Neural progenitor cell (in vitro differentiated cells): Measurements from ENCODE around the gene ORAI1.

ENCODE experiments used
- EZH2 ChIP-seq: fragments of 200-600 bp; sonication (generic); IDR thresholded peaks from 2 replicates; pipeline ENCODE4 v1.6.1; 2017; ENCODE audit warnings: antibody characterized with exemption, mild to moderate bottlenecking, moderate library complexity
- TF ChIP-seq, protein P1 (sequence below): fragments of 200-600 bp; sonication (generic); IDR thresholded peaks from 2 replicates; pipeline ENCODE4 v1.5.1; 2017; ENCODE audit warnings: antibody characterized with exemption, mild to moderate bottlenecking

- TF ChIP-seq, protein P1, sequence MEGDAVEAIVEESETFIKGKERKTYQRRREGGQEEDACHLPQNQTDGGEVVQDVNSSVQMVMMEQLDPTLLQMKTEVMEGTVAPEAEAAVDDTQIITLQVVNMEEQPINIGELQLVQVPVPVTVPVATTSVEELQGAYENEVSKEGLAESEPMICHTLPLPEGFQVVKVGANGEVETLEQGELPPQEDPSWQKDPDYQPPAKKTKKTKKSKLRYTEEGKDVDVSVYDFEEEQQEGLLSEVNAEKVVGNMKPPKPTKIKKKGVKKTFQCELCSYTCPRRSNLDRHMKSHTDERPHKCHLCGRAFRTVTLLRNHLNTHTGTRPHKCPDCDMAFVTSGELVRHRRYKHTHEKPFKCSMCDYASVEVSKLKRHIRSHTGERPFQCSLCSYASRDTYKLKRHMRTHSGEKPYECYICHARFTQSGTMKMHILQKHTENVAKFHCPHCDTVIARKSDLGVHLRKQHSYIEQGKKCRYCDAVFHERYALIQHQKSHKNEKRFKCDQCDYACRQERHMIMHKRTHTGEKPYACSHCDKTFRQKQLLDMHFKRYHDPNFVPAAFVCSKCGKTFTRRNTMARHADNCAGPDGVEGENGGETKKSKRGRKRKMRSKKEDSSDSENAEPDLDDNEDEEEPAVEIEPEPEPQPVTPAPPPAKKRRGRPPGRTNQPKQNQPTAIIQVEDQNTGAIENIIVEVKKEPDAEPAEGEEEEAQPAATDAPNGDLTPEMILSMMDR, result no peak
- no peak for TF ChIP-seq EZH2
Measured at GRCh38 chr12:121600702-121601336, 25.5 kb upstream of the ORAI1 start.
